Hair follicle dermal papilla cell (primary cell): ENCODE data around the gene CEP170. TPM values are rescaled to one million over a fixed set of nuclear protein-coding genes. Genes with fewer than 3 reads are reported as not detected.

Source experiments
- small RNA-seq: library from RNA; depleted of rRNA; stranded (forward); fragments of <200 nt; gene quantifications from one replicate; pipeline ENCODE3, GENCODE V24; 2012
- total RNA-seq: library from RNA; depleted of rRNA; stranded (reverse); fragments of >200 nt; gene quantifications from 2 replicates; pipeline ENCODE4 v1.2.3, GENCODE V29; 2012

Gene CEP170
- 83.5 and 103 TPM in 2 replicates for total RNA-seq

DNA sequence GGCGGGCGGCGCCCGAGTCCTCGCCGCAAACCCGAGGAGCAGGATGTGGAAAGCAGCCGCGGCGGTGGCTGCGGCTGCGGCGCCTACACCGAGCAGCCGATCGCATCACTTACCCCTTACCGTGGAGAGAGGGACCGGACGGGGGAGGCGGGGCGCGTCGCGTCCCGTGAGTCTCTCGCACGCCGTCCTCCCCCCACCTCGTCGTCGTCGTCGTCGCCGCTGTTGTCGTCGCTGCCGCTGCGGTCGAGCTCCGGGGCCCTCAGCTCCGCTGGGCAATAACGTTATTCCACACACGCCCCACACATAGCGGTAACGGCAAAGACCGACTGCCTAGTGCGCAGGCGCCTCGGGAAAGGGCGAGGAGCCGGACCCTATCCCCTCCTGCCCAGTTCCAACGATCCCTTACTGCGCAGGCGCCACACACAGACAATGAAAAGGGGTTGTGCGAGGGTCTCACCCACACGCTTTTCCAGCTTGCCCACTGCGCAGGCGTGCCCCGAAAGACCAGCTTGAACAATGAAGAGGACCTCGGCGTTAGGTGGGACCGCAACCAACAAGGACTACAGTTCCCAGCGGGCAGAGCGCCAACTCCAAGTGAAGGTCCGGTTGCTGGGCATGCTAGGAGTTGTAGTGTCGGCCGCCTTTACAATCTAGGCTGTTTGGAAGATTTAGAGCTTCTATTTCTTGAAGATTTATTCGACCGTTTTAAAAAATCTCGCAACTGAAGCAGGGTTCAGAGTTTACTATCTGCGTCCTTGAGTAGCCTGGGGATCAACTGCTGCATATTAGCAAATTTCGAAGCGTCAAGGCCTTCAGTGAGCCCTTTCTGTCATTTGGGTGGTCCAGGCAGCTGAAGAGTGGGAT lies at the start of gene CEP170:
Gene CEP170 (minus strand): TSS at position 355 of the 864 bp plus-strand sequence. CDS start 30,001 bp downstream, outside the sequence.

DNA sequence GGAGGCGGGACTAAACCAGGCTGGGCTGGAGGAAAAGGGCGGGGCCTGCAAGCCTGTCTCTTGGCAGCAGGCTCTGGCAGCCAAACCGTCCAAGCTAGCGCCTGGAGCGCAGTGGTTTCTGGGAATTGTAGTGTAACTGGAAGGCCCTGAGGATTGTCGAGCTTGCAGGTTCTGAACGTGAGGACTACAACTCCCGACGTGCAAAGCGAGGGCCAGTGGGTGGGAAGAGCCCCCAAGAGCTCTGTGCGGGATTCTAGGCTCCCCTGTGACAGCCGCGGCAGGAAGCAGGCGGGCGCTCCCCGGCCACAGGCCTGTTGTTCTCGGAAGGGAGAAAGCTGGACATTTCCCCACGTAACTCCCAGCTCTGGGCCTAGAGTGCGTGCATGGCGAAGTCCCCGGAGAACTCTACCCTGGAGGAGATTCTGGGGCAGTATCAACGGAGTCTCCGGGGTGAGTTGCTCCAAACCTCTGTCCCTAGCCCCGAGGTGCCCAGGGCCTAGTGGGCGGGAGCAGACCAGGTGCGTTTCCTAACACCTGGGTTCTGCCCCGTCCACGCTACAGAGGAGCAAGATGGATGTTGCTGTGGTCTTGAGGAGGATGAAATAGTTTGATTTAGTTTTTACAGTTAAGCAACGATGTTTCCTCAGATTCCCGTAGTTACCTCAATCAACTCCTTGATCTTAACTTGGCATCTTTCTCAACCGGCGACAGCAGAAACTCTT lies 871 bp upstream of the CEP170 start, which contains the start of gene SDCCAG8:
Gene SDCCAG8 (plus strand): TSS at position 251 of the 722 bp plus-strand sequence. CDS start 133 bp downstream, at position 384.

Small RNA genes lying within 50 kb of the gene (small RNA-seq; reads per million reads assigned to genes)
- not detected for gene RNU6-747P

Other genes with a start within 250 kb of the CEP170 start
- 29.9 and 30.8 TPM in 2 replicates for gene SDCCAG8, start 760 bp upstream of the CEP170 start, total RNA-seq